Activated T-helper 9 cell treated with anti-CD3 and anti-CD28 coated beads, Interleukin-2, amount 50 U/mL, for 16 hours (primary cell): Measurements from ENCODE around the gene PPP1R1B.

Experiments
- DNase-seq: peaks from one replicate; pipeline ENCODE4 v3.0.0-alpha.2; 2020; ENCODE audit warnings: low read depth

Gene PPP1R1B

DNA sequence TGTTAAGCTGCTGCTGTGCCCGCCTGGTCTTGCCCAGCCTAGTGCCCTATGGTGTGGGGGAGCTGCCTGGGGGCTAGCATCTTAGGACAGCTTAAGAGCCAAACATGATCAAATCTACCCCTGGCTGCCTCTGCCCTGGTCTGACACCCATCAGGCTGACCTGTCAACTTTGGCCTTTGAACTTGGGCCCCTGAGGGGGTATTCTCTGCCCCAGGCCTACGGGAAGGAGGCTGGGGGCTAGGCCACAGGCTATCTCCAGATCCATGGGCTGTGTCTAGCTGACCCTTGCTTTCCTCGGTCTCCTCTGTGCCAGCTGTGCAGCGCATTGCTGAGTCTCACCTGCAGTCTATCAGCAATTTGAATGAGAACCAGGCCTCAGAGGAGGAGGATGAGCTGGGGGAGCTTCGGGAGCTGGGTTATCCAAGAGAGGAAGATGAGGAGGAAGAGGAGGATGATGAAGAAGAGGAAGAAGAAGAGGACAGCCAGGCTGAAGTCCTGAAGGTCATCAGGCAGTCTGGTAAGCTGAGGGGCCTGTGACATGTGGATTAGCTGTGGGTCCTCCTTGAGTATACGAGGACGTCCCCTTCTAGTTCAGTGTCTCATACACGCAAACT is 6.9 kb downstream of the PPP1R1B start:
- DNase-seq: no peak

- DNase-seq: no peak
These were observed 7.7 kb downstream of the PPP1R1B start for GRCh38 chr17:39634384-39634871.

GRCh38 chr17:39635614-39636176 is 8.9 kb downstream of the PPP1R1B start:
- DNase-seq: no peak

DNA sequence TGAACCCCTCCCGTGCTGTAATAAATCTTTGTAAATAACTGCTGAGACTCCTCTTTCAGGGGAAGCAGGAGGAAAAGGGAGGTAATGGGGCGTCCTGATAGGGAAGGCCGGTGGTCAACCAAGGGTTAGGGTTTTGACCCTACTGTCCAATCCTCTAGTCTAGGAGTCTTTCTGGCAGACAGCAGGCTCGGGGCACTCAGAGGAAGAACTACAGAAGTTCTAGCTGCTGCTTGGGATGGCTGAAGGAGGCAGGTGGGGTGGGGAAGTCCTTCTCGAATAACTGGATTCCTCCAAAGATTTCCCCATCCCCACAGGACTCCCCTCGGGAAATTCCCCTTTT is 9.8 kb downstream of the PPP1R1B start:
- DNase-seq: no peak

DNA sequence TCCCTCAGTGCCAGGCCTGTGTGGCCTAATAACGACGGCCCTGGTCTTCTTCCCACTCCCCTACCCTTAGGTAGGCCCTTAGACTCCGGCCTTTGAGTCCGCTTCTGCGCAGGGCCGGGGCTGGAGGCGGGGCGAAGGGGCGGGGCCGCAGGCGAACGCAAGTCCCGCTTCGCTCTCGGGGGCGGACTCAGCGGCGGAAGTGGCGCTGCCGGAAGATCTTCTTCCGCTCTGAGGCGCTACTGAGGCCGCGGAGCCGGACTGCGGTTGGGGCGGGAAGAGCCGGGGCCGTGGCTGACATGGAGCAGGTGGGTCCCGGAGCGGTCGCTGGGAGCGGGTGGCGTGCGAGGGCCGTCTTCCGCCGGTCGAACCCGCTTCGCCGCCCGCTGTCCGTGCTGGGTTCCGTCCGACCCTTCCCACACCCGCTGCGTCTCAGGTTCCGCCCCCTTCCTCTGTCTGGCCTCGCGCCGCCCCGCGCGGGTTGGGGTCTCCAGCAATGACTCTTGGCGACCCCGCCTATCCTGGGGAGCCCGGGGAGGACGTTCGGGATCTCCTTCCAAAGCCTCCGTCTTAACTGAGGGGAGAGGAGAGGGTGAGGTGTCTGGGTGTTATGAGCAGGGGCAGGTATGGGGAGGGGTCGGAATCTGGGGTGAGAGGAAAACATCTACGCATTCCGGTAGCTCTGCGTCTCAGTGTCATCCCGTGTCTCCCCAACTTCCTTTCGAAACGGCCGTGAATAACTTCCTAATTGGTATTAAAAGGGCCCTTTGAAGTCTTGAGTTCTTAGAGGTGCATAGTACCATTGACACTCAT is 10.4 kb downstream of the PPP1R1B start, which contains the start of gene STARD3:
Gene STARD3 (plus strand): TSS at position 218 of the 810 bp plus-strand sequence. CDS start 16,388 bp downstream, outside the sequence.
- peak; percentile 86 for DNase-seq

GRCh38 chr17:39638317-39638716 is 11.6 kb downstream of the PPP1R1B start:
- no peak for DNase-seq

- DNase-seq: no peak
These were observed 12.3 kb downstream of the PPP1R1B start for GRCh38 chr17:39639043-39639442.

- no peak for DNase-seq
These were observed 13.1 kb downstream of the PPP1R1B start for GRCh38 chr17:39639566-39640458.

DNA sequence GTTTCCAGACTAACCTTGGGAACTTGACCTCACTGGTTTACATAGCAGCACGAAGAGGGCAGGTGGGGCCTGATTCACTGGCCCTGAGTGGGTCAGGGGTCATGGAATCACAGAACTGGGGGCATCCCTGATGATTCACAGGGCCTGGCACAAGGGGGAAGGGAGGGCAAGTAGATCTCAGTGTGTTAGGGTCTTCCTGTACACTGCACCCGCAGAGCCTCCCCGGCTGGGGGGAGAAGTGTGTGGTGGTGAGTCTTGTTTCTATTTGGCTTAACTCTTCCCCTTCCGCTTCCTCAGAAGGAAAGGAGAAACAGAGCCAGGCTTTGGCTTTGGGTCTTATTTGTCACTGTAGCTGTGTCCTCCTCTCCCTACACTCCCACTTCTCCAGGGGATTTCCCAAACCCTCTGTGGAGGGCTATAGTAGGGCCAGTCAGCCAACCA is 13.9 kb downstream of the PPP1R1B start:
- no peak for DNase-seq

- no peak for DNase-seq
These were observed 14.3 kb downstream of the PPP1R1B start for GRCh38 chr17:39641097-39641496.

DNA sequence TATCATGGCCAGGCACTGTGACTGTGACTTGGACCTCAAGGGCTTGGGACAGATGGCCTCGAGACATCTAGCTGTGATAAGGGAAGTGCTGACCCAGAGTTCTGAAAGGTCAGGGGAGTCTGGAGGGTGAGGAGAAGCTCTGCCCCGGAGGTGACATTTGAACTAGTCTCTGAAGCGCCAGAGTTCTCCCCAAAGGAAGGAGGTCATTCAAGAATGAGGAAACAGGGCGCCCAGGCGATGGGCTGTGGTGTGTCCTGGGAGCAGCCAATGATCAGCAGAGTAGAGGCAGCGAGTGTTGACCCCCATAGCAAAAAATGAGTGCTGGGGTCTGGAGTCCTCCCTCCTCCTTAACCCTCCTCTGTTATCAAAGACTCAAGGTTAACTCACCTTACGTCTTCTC is 15.1 kb downstream of the PPP1R1B start:
- DNase-seq: no peak

- no peak for DNase-seq
These were observed 15.7 kb downstream of the PPP1R1B start for GRCh38 chr17:39642291-39643074.

- no peak for DNase-seq
These were observed 16.5 kb downstream of the PPP1R1B start for GRCh38 chr17:39643271-39643670.

DNA sequence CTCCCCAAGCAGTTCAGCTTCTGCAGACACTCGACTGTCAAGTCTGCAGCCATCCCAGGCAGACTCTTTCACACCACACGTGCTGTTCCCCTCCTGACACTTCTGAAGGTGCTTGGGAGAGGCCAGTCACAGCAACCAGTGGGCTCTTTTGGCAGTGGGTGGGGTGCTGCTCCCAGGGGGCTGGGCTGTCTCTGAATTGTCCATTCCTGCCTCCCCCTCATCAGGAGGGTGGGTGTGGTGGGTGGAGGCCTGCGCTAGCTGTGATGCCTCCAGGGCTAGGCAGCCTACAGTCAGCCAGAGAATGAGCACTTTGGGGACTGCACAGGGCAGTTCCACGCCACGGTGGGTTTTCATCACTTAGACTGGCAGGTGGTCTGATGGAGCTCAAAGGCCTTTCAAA is 20.5 kb downstream of the PPP1R1B start:
- no peak for DNase-seq

DNA sequence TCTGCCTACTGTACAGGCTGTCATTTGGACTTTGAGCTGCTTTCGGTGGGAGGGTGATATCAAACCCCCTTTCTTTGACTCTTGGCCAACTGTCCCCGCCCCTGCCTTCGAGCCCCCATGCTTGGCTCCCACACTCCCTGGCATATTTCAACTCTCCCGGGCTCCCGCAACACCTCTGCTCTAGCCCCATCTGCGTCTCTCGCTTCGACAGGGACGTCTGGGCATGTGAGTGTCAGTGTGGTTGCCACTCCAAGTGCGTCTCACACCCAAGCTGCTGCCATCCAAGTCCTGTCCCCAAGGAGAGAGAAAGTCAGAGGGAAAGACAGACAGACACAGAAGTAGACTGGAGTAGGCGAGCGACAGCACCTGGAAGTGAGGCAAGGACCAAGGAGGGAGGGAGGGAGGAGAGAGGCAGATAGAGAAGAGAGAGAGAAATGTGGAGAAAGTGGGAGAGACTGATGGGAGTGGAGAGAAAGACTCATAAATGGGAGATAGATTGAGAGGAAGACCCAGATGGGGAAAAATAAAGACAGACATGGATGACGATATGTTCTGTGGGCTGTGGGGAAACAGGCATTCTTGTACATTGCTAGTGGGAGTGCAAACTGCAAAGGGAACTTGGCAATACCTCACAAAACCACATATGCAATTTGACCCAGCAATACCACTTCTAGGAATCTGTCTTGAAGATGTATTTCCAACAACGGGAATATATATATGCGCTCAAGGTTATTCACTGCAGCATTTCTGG is 22.0 kb downstream of the PPP1R1B start:
- DNase-seq: no peak

- no peak for DNase-seq
These were observed 23.4 kb downstream of the PPP1R1B start for GRCh38 chr17:39650121-39650579.

- no peak for DNase-seq
These were observed 25.3 kb downstream of the PPP1R1B start for GRCh38 chr17:39651923-39652586.

DNA sequence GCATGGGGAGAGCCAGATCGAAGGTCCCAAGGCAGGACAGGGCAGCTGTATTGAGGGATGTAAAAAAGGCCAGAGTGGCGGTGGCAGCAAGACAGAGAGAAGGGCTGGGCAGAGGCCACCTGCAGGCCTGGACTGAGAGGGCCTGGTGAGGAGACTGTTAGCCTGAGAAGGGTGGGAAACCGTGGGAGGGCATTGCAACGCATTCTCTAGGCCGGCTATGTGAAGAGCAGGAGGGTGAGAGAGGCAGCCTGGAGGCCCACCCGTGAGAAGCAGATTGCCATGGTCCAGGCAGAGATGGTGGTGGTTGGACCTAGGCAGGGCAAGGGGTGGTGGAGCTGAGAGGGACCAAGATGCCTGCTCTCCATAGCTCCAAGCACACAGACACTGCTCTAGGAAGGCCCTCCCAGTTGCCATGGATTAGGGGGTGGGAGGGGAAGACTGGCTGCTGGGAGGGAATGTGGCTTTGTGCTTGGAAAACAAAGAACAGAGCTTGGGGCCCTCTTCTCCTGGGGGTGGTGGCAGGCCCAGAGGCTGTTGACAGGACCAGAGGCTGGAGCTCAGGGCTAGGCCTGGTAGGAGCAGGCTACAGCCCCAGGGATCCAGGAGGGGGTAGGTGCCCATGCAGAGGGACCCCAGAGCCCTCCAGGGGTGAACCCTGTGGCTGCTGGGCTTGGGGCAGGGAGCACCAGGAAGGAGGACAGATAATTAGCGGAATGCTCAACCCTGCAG is 26.0 kb downstream of the PPP1R1B start:
- no peak for DNase-seq

- DNase-seq: no peak
These were observed 26.5 kb downstream of the PPP1R1B start for GRCh38 chr17:39653316-39653661.
